HG02798 (cell line): ENCODE results near the gene MFSD2A.
"Not testable (repeated sequence)": the region's sequence is repeated elsewhere in the genome, so short reads cannot be mapped to it uniquely, and the experiment has no call there.

Experiments
- ATAC-seq: cut with Tn5 transposase; IDR thresholded peaks from one replicate; pipeline ENCODE4 v1.9.1; 2021; ENCODE audit warnings: mild to moderate bottlenecking; ENCODE audit not compliant: unreplicated experiment, poor library complexity

The MFSD2A gene

DNA sequence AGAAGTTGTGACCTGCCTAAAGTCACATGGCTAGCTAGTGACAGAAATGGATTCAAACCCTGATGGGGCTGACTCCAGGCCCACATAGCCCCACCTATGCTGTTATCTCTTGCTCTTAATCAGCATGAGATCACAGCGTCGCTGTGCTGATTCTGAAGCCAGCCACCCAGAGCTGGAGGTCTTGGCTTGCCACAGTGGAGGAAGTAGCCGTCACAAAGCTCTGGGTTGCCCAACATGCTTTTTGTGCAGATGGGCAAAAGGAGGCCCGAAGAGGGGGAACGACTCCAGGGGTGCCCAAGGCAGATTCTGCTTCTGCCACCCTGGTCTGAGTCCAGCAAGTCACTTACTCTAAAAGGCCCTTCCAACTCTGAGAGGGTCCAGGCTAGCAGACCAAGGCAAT is 14.7 kb upstream of the MFSD2A start:
- ATAC-seq = no peak

DNA sequence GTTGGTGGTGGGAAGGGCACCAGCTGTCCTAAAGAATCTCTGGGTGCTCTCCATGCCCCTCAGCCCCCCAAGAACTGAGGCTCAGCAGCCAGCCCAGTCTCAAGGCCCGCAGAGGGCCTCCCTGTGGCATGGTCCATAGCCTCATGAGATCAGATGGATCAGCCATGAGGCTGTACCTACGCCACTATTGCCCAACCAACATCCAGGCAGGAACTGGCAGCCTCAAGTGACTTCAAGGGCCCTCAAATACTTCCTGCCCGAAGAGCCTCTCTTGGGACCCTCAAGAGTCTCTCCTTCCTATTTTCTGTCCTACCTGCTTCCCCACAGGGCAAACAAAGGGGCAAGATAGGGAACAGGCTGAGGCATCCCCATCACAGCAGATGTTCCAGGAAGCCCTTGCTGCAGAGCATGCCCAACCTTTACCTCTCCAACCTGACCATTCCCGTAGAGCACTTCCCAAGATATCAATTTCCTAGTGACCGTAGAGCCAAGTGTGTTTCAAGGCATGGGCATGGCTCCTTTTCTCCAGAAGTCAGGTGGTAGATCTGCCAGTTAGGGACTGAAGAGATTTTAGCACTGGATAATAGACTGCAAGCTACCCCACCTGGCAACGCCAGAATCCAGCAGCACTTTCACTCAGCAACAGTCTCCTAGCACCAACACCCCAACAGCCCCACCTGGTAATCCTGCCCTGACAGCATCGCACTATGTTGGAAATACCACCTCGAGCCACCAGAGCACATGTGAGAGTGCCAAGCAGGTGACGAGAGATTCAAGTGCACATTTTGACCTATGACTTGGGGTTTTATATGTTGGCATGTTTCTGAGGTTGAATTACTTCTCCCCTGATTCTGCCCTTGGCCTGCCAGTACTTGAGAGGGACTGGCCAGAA is 13.7 kb upstream of the MFSD2A start:
- ATAC-seq = no peak

DNA sequence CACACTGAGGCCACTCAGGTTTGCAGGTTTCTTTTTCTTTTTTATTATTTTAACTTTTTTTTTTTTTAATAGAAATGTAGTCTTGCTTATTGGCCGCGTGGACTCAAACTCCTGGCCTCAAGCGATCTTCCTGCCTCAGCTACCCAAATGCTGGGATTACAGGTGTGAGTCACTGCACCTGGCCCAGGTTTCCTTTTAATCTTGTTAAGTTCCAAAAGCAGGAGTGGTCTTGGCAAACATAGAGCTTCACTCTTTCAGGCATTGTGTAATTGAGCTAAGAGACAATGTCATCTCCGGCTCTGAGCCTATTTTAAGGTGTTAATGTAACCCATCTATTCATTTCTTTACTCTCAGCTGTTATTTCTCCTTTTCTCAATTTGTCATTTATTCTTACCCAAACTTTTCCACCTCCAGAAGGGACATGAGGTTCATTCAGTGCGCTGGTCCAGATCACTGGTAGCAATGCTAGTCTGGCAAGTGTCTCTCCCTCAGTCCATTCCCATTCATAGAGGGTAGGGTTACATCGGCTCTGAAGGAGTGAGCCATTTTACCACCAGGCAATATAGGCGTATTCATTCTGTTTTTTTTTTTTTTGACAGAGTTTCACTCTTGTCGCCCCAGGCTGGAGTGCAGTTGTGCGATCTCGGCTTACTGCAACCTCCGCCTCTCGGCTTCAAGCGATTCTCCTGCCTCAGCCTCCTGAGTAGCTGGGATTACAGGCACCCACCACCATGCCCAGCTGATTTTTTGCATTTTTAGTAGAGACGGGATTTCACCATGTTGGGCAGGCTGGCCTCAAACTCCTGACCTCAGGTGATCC is 11.3 kb upstream of the MFSD2A start:
- ATAC-seq = no peak

DNA sequence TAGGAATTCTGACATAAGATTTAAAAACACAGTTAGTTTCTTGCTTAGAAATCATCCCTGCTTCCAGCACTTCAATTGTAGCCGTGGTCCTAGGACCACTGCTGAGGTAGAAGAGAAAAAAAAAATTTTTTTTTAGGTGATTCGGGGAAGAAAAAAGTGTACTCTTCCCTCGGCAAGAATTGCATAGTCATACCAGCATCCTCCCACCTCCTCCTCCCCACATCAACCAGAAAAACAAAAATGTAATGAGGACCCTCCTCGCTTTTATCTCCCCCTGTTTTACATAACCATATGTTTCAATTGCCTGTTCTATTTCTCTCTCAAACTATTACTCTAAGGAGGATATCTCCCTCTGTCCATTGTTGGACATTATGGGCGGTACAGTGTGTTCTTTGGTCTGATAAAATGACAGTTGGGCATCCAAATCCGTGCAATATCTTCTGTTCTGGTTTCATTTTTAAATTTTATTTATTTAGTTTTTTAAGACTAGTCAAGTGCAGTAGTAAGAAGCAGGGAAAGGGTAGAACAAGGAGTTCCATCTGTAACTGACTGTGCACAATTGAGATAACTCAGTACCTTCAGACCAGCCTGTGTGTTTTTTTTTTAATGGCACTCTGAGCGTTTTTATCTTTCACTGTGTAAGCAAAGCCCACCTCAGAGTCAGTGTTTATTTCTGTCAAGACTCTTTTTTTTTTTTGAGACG is 10.4 kb upstream of the MFSD2A start:
- ATAC-seq = no peak

DNA sequence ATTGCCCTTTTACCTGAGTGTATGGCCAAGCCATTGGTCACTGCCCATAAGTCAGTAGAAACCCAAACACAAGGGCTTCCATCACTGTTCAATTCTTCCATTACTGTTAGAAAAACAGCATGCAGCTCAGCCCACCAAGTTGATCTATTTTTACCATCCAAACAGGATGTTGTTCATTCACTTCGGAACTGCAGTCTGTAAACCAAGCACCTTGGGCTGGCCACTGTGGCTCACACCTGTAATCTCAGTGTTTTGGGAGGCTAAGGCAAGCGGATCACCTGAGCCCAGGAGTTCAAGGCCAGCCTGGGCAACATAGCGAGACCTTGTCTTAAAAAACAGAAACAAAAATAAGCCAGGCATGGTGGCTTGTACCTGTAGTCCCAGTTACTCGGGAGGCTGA is 8.7 kb upstream of the MFSD2A start:
- ATAC-seq = no peak

DNA sequence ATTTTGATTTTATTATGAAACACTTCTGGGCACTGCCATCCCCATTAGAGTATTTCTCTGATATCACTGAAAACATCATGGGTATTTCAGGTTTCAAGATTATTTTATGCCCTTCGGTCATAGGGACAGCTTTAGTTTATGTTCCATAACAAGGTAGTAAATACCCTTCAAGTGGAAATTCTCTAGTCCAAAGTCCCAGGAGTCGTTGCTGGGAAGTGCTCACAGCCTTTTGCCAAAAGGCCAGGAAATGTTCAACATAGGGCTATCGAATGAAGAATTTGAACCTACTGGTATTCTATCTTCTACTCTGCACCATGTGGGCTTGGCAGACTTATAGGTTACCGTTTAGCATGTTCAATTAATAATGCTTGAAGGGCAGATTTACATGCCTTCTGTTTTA is 7.7 kb upstream of the MFSD2A start:
- ATAC-seq = no peak

DNA sequence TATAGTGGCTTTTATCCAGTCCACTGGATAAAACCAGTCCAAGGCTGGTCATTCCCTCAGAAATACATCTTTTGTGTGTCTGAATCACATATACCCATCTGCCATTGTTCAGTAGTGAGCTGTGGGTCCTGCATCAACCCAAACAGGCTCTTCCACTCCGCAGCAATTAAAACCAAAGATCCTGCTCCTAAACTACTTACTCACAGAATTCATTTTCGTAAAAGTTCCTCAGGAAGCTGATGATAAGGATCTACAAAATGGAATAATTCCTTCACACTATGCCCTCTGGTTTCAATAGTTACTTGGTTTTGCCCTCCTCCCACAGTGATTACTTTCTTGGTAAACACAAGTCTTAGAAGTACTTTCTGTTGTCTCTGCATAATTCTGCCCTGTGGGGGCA is 5.1 kb upstream of the MFSD2A start:
- ATAC-seq = no peak

DNA sequence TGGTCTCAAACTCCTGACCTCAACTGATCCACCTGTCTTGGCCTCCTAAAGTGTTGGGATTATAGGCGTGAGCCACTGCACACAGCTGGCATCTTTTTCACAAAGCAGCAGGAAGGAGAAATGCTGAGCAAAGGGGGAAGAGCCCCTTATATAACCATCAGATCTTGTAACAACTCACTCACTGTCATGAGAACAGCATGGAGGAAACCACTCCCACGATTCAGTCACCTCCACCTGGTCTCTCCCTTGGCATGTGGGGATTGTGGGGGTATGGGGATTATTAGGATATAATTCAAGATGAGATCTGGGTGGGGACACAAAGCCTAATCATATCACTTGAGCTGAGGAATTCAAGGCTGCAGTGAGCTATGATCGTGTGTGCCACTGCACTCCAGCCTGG is 3.0 kb upstream of the MFSD2A start:
- ATAC-seq = no peak

DNA sequence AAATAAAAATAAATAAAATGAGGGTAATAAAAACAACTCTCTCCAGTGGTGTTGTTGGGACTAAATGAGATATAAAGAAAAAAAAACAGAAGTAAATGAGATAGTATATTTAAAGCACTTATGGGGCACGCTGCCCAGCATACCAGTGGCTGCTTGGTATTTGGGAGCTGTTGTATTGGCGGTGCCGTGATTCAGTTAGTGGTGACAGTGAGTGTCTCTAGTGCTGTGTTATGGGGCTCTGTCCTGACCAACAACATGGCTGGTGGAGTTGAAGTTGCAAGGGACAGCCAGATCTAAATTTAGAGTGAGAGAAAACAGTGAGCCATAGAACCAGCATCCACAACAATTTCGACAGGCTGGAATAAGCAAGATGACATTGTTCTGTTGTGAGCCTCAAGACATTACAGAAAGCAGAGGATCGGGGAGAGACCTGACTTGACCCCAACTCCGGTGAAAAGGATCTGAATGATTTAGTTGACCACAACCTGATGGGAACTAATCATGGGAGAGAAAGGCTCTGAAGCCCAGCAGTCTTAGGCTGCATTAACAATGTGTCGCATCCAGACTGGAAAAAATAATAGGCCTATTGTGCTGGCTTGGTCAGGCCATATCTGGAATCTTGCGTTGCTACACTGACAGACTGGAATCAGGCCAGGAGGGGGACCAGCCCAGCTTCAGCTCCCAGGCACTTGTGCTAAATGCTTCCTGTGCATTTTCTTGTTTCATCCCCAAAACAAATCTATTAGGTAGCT is 2.4 kb upstream of the MFSD2A start:
- no peak for ATAC-seq

DNA sequence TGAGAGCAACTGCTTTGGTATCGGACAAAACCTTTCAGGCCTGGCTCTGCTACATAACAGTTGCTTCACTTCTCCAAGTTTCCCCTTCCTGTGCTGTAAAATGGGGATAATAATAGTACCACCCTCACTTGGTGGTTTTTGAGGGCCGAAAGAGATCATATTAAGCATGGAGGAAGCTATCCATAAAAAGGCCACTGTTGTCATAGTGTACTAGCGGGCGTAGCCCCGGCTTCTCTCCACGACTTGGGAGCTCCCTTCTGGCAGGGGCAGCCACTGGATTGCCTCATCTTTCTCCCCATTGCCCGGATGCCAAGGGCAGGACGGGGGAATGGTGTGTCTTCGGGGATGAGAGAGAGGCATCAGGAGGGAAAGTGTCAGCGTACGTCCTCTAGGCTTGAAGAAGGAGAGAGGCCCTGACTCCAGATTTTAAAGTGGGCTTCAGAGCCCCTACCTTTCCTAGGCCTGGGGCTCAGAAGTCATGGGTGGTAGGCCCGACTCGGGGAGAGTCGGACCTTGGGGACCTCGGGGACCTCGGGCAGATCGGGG is 548 bp upstream of the MFSD2A start:
- no peak for ATAC-seq

DNA sequence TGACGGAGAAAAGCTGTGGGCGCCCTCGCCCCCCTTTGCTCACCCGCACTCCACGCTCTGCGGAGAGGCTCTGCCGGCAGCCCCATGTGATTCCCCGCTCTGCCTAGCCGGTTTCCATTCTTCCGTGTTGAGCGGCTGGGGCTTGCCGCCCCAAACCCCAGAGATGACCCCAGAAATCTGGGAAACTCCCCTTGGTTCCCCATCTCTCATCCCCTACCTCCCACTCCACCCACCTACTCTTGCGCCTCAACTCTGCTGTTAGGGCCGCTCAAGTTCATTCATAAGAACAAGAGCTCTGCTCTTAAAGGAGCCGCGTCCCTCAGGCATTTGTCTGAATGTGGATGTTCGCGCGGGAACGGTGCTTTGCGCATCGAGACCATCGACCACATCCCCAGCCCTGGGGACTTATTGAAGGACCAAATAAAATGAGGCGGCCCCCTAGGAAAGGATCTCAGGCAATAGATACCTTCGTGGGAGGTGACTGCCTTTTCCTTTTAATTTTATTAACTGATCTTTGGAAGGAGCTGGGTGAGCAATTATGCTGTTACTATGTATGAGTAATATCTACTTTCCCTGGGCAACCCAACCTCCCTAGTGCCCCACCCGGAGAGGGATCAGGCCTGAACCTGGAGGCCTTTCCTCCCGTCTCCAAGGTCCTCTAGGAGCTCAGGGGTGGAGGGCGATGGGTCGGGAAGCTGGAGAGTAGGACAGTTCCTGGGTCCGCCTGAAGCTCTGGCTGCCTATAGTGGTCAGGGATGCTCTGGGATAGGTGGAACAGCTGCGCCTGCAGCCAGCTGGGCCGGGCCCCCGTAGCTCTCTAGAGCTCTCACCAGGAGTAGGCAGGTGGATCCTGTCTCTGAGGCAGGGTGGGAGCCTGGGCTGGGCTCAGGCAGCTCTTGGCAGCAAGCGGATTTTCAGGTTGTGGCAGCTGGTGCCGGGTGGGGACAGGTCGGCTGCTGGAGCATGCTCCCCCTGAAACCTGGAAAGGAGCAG is 898 bp downstream of the MFSD2A start:
- peak; percentile 37 for ATAC-seq

DNA sequence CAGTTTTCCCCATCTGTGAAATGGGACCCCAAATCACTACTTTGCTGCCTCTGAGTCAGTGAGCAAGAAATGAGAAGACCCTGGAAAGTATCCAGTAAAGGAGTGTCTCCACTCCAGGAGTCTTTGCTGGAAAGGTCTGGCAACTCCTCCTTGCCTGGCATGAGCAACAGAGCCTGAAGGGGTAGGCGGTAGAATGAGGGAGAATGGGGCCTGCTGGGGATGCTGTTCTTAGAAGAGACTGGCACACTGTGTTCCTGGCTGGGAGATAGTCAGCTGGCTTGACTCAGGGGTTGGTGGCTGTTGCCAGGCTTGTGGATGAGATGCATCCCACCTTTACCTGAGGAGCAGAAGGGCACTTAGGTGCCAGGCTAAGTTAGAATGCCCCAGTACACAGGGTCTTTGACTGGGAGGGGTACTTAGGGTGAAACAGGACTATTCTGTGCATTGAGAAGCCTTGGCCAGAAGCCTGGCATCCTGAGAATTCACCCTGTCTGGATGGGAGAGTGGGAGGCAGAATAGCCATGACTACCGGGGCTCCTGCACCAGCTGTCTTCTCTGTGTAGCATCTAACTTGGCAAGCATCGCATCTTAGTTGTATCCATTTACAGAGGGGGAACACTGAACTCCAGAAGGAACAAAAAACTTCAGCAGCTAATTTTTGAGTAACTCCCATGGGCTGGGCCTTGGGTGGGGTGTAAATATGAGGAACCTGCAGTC is 2.5 kb downstream of the MFSD2A start:
- no peak for ATAC-seq

DNA sequence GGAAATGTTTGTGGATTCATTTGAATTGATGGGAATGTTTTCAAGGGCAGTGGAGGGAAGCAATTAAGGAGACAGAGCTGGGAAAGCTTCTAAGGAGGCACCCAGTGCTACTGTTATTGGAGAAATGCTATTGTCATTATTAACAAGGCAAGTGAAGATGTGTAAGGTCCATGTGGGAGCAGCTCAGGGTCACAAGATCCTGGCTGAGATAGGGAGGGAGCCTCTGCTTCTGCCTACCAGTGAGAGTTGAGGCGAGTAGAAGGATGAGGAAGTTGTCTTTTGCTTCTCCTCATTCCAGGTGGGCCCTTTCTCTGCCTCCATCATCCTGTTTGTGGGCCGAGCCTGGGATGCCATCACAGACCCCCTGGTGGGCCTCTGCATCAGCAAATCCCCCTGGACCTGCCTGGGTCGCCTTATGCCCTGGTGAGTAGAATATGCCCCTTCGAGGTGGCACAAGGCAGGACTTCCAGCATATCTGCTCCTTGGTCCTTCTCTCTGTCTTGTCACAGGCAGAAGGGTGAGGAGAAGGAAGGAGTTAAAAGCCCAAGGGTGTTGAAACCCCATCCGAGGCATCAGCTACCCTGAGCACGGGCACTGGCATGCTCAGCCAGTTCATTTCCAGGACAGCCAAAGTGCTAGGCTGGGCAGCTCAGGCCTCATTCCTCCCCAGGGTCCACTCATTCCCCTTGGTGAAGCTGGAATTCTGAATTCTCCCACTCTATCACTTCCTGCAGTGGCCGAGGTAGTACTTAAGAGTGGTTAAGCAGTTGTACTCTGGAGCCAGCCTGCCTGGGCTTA is 3.7 kb downstream of the MFSD2A start:
- ATAC-seq = no peak

DNA sequence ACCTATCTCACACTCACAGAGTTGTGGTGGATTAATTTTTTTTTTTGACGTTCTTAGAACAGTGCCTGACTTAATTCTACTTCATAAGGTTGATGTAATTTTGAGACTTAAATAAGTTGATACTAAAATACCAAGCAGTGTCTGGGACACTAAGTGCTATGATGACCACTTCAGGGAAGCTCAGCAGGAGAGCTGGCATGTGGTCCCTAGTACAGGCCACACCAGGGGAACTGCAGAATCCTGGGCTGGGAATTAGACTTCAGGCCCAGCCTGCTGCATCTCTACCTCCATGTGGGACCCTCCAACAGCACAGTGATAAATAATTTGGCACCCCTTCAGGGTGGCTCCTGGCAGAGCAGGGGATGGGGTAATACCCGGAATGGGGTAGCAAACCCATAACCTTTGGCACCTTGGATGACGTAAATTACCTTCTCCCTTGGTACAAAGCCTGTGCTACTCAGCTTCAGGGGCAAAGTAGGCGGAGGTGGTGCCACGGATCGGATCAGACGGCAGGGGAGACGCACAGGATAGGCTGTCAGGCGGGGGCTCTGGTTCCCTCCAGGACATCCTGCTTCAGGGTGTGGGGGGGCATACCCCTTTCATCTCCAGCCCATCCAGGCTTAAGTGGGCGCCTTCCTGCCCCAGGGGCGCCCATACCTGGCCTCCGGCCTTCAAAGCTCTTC is 4.8 kb downstream of the MFSD2A start:
- ATAC-seq = no peak

DNA sequence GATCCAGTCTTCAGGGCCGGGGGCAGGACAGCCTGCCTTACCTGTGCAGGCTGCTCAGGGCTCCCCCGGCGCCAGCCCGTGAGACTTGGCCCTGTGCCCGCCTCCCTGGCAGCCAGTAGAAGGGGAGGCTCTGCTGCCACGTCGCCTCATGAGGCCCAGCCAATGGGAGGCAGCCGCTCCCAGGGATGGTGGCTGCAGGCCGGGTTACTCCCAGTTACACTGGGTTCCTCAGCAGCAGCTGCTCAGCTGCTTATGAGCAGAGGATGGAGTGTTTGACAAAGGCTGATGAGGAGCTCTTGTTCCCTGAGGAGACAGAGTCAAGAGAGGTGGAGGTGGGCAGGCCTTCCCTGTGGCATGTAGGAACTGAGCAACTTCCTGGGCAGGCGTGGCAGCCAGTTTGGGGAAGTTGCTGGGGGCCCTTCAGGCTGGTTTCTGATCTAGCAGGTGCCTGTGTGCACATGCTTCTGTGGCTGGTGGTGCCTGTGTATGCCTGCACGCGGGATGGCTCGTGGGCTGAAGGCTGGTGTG is 5.5 kb downstream of the MFSD2A start:
- ATAC-seq = peak; percentile 60

DNA sequence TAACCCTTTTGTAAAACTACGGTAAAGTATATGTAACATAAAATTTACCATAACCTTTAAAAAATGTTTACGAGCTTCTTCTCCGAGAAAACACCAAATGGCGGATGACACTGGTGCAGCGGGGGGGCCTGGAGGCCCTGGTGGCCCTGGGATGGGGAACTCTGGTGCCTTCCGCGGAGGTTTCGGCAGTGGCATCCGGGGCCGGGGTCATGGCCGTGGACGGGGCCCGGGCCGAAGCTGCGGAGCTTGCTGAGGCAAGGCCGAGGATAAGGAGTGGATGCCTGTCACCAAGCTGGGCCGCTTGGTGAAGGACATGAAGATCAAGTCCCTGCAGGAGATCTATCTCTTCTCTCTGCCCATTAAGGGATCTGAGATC is 7.5 kb downstream of the MFSD2A start:
- ATAC-seq = no peak

DNA sequence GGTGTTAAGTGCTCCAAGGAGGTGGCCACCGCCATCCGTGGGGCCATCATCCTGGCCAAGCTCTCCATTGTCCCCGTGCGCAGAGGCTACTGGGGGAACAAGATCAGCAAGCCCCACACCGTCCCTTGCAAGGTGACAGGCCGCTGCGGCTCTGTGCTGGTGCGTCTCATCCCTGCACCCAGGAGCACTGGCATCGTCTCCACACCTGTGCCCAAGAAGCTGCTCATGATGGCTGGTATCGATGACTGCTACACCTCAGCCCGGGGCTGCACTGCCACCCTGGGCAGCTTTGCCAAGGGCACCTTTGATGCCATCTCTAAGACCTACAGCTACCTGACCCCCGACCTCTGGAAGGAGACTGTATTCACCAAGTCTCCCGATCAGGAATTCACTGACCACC is 8.0 kb downstream of the MFSD2A start:
- ATAC-seq = not testable (repeated sequence)
